GOT3 (cell line): ENCODE data around the gene AKAP7.
"Not testable (repeated sequence)": the region's sequence is repeated elsewhere in the genome, so short reads cannot be mapped to it uniquely, and the experiment has no call there.

Experiments used
- DNase-seq: peaks from one replicate; lab custom pipeline; 2025; ENCODE audit warnings: mixed read lengths; lab: John Stamatoyannopoulos, UW

Gene AKAP7

GRCh38 chr6:131255434-131255833 is 120.2 kb downstream of the AKAP7 start:
- DNase-seq, result no peak

- DNase-seq, result no peak
These were observed 120.6 kb downstream of the AKAP7 start for GRCh38 chr6:131255911-131256310.

- DNase-seq, result no peak
These were observed 121.8 kb downstream of the AKAP7 start for GRCh38 chr6:131257104-131257503.

DNA sequence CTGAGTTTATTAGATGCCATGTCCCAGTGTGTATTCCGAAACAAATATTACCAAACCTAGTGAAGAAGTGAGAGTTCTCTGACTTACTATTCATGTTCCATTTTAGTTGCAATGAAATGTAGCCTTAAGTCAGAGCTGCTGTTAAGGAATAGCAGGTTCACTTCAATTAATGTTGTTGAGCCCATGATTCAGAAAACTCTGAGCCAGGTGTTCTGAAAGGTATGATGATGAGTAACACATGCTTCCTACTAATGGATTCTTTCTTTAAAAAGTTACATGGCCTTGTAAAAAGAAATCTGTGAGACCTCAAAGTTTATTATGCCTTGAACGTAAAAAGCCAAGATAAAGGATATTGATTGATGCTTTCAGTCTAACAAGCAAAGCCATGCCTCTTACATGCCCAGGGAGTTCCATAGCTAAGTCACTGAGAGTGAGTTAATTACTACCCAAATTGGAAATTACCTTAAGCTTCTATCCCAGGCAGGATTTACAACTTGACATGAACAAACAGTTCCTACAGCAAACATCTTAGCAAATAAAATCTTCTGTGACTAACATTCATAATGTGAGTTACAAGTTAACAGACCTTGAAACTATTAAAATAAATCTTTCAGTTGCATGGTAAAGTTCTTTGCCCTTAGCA is 122.9 kb downstream of the AKAP7 start:
- no peak for DNase-seq

- DNase-seq, result no peak
These were observed 123.7 kb downstream of the AKAP7 start for GRCh38 chr6:131258816-131259476.

DNA sequence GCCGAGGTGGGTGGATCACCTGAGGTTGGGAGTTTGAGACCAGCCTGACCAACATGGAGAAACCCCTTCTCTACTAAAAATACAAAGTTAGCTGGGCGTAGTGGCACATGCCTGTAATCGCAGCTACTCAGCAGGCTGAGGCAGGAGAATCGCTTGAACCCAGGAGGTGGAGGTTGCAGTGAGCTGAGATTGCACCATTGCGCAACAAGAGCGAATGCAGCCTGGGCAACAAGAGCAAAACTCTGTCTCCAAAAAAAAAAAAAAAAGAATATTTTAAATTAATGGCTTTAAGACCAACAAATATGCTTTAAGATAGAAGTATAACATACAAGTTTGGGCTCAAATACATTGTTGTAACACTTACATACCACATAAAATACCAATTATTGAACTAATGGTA is 125.7 kb downstream of the AKAP7 start:
- not testable (repeated sequence) for DNase-seq

DNA sequence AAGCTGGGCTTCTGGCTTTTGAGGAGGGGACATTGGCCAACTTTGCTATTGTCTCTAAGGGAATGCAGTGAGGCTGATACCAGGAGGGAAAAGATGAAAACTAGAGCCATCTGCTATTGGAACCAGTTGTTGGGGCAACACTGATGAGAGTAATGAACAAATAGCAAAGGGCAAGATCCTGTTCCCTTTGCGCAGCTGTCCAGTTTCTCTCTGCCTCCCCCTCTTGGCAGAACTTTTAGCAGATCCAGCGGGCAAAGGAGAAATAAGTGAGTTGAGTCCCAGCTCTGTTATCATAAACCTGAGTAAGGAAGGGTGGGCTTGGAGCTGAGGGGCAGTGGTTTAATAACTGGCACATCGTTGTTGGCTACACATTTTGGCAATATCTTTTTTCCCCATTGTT is 126.8 kb downstream of the AKAP7 start:
- DNase-seq, result no peak

DNA sequence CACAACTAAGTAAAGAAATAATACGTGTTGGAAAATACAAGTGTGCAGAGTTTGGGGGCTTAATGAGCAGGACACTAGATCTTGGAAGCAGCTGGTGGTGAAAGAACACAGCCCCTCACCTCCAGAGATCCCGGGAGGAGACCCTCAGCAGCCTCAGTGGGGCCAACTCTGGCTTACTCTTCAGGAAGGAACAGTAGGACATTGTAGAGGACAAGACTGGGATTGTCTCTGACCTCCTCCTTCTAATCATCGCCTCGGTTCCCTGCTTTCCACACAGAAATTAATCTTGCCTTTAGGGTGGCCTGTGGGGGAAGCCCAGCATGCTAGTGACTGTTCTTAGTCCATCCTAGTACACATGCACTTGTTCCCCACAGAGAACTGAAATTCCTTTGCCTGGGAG is 130.7 kb downstream of the AKAP7 start:
- no peak for DNase-seq

- DNase-seq, result no peak
These were observed 133.0 kb downstream of the AKAP7 start for GRCh38 chr6:131268303-131268702.

DNA sequence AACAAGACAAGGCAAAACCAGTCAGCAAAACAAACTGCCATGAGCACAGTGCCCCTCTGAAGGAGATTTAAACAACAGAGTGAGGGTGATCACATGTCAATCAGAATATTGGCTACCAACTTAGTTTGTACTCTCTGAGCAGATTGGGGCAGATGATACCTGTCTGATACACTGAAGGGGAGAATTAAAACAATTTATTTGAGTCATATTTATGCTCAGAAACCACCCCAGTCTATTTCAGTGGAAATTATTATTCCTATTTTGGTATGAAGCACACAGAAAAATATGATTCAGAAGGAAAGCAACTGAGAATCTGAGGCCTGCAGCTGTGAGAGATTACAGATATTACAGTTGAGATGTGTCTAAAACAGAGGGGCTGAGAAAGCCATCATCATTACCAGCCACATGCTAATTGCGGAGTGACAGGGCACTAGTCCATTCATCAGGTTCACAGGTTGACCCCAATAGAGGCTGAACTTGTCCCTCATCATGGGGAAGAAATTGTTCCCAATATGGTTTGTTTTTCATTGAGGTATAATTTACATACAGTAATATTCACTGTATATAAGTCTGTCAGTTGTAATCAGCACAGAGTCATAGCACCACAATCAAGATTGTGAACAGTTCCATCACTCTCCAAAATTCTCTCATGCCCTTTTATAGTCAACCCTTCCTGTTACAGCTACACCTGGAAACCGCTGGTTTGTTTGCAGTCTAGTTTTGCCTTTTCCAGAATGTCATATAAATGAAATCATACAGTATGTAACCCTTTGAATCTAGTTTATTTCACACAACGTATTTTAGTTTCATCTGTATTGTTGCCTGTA is 134.5 kb downstream of the AKAP7 start:
- DNase-seq, result no peak

GRCh38 chr6:131270534-131270933 is 135.3 kb downstream of the AKAP7 start:
- no peak for DNase-seq

DNA sequence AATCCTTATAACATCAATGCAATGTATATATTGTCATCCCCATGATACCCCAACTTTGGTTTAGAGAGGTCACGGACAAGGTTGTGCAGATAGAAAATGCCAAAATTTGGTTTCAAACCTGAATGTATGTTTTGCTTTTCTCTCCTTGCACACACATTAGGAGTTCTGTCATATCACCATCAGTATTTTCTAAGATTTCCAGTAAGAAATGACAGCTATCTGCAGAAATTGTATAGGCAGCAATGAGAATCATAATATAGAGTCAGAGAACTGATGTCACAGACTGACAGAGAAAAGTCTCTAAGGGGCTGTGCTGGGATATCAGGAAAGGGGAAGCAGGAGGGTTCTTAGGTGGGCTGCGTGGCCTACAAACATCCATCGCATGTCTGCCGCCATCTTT is 140.0 kb downstream of the AKAP7 start:
- DNase-seq, result no peak

GRCh38 chr6:131277591-131277990 is 142.3 kb downstream of the AKAP7 start:
- no peak for DNase-seq

GRCh38 chr6:131281471-131282270 is 146.4 kb downstream of the AKAP7 start:
- no peak for DNase-seq

GRCh38 chr6:131282365-131282764 is 147.1 kb downstream of the AKAP7 start:
- DNase-seq, result no peak

- no peak for DNase-seq
These were observed 148.4 kb downstream of the AKAP7 start for GRCh38 chr6:131283466-131284175.

GRCh38 chr6:131285548-131285947 is 150.3 kb downstream of the AKAP7 start:
- no peak for DNase-seq

GRCh38 chr6:131286469-131287040 is 151.3 kb downstream of the AKAP7 start:
- no peak for DNase-seq

DNA sequence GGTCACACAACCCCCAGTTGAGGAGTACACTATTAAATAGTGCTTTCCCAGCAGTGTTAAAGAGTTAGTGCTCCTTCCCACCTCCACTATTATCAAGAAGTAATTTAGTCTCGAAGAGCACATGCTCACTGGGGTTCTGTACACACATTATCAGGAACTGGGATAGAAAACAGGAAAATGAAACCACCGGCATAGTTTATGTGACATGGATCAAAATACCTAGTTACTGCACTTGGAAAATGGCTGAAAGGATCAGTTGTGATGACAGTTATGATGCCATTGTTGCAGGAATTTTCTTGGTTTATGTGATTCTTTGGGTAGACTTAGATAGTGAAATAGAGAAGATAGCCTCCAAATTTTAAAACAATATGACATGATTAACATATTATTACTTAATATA is 152.9 kb downstream of the AKAP7 start:
- no peak for DNase-seq

GRCh38 chr6:131290955-131291354 is 155.7 kb downstream of the AKAP7 start:
- DNase-seq, result no peak
